Measurements from ENCODE around the gene TSHZ2.

DNA sequence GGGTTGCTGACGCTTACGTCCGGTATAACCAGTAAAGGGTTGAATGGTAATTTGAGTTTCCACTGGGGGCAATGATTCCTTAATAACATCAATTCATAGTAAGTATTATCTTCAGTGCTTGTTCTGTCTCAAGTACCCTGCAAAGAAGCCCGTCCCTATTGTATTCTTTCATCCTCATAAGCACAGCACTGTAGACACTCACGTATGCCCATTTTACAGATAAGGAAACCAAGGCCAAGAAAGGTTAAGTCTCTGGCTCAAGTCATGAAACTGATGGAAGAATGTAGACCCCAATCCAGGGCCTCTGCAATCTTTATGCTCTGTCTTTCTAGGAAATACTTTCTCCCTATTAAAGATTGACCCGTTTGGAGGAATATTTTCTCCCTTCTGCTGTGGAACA, 370.3 kb downstream of the TSHZ2 start:
- TF ChIP-seq POLR2AphosphoS5 (IDR thresholded peaks at IDR 0.05; ENCODE audit: low read depth, low read length), result no peak
- TF ChIP-seq, protein P1, sequence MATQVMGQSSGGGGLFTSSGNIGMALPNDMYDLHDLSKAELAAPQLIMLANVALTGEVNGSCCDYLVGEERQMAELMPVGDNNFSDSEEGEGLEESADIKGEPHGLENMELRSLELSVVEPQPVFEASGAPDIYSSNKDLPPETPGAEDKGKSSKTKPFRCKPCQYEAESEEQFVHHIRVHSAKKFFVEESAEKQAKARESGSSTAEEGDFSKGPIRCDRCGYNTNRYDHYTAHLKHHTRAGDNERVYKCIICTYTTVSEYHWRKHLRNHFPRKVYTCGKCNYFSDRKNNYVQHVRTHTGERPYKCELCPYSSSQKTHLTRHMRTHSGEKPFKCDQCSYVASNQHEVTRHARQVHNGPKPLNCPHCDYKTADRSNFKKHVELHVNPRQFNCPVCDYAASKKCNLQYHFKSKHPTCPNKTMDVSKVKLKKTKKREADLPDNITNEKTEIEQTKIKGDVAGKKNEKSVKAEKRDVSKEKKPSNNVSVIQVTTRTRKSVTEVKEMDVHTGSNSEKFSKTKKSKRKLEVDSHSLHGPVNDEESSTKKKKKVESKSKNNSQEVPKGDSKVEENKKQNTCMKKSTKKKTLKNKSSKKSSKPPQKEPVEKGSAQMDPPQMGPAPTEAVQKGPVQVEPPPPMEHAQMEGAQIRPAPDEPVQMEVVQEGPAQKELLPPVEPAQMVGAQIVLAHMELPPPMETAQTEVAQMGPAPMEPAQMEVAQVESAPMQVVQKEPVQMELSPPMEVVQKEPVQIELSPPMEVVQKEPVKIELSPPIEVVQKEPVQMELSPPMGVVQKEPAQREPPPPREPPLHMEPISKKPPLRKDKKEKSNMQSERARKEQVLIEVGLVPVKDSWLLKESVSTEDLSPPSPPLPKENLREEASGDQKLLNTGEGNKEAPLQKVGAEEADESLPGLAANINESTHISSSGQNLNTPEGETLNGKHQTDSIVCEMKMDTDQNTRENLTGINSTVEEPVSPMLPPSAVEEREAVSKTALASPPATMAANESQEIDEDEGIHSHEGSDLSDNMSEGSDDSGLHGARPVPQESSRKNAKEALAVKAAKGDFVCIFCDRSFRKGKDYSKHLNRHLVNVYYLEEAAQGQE (IDR thresholded peaks at IDR 0.05; ENCODE audit: insufficient read depth in 1 of 2, low read depth in 2 of 2, low read length in 2 of 2), result no peak

All from PFSK-1 (cell line).